Measurements from ENCODE around the gene CNTNAP2. TPM values are rescaled to one million over a fixed set of nuclear protein-coding genes. Genes with fewer than 3 reads are reported as not detected.
A peak's percentile ranks its signal among the peaks of the same experiment; 100 is the strongest.

CNTNAP2 gene
- total and polyA plus RNA-seq, 4 donors = 41.3 to 127 (median 67.8) TPM

DNA sequence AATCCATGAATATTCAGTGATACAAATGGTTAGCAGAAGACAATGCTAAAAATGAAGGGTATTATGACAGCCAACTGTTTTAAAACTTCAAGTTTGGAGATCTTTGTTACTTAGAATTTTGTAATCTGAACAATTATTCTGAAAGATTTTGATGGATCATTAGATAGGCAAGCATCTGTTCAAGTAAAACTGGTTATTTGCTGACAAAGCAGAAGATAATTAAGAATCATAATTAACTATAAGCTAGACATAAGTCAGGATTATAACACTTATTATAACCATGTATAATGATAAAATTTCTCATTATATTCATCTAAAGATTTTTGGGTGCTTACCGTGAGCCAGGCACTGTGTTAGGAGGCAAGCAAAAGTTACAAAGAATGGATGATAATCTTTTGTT lies 1145.1 kb downstream of the CNTNAP2 start:
- no peaks in the 10 kb centered on the region for H3K4me1 ChIP-seq (ENCODE audit: control insufficient read depth, insufficient read depth, low read length)
- no peak overlapping the region for H3K4me3 ChIP-seq (ENCODE audit: low read depth, low read length)
- H3K9me3 ChIP-seq (ENCODE audit: control insufficient read depth, insufficient read depth, low read length) = no peaks in the 10 kb centered on the region
- WGBS (ENCODE audit: insufficient coverage) = no CpG with 5 or more reads among the region's 1 CpG
- H3K36me3 ChIP-seq (ENCODE audit: control insufficient read depth, insufficient read depth, low read length) = no peaks in the 10 kb centered on the region
- no peaks in the 10 kb centered on the region for H3K27me3 ChIP-seq (ENCODE audit: control insufficient read depth, insufficient read depth, low read length)
- no peak for DNase-seq (ENCODE audit: low read depth in 4 of 6, low spot score in 6 of 6)
- H3K27ac ChIP-seq (ENCODE audit: low read depth, low read length) = no peak overlapping the region

DNA sequence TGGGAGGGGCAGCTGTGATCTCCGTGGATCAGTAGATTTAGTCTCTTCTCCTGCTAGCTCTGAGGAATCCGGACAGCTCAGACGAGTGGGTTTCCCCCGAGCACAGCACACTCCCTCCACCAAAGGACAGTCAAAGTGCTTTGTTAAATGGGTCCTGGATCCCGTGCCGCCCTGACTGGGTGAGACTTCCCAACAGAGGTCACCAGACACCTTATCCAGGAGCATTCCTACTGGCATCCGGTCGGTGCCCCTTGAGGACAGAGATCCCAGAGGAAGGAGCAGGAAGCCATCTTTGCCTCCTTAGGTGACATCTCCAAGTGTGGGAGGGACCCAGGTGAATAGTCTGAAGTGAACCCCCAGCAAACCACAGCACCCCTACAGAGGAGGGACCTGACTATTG lies 1148.9 kb downstream of the CNTNAP2 start:
- no peaks in the 10 kb centered on the region for H3K36me3 ChIP-seq (ENCODE audit: control insufficient read depth, insufficient read depth, low read length)
- 93% methylated on average over 8 of the region's 8 CpGs for WGBS (ENCODE audit: insufficient coverage)

DNA sequence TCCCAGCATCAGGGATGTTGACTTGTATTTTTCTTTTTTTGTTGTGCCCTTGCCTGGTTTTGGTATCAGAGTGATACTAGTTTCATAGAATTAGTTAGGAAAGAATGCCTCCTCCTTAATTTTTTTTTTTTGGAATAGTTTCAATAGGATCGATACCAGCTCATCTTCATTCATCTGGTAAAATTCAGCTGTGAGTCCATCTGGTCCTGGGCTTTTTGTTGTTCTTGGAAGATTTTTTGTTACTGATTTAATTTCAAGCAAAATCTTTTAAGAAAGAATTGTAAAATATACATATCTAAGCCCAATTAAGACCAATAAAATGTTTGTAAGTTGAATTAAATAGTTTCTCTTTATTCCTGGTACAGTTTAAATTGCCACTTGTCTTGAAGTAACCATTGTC lies 1159.5 kb downstream of the CNTNAP2 start:
- DNase-seq (ENCODE audit: low read depth in 4 of 6, low spot score in 6 of 6) = peak in 1 of 6 donors; percentile 63
- Histone ChIP-seq H3K9me3 (ENCODE audit: control insufficient read depth, insufficient read depth, low read length) (peaks cover 1% of the 10 kb centered on the region), H3K27me3 (ENCODE audit: control insufficient read depth, insufficient read depth, low read length) (no peaks in the 10 kb centered on the region), H3K27ac (ENCODE audit: low read depth, low read length) (no peak overlapping the region), H3K36me3 (ENCODE audit: control insufficient read depth, insufficient read depth, low read length) (no peaks in the 10 kb centered on the region), H3K4me3 (ENCODE audit: low read depth, low read length) (no peak overlapping the region), H3K4me1 (ENCODE audit: control insufficient read depth, insufficient read depth, low read length) (no peaks in the 10 kb centered on the region)
- WGBS (ENCODE audit: insufficient coverage) = no CpG with 5 or more reads among the region's 1 CpG

More for the DNA sequence above, 1148.9 kb downstream of the CNTNAP2 start:
- H3K9me3 ChIP-seq (ENCODE audit: control insufficient read depth, insufficient read depth, low read length) = no peaks in the 10 kb centered on the region
- no peaks in the 10 kb centered on the region for H3K4me1 ChIP-seq (ENCODE audit: control insufficient read depth, insufficient read depth, low read length)
- H3K27me3 ChIP-seq (ENCODE audit: control insufficient read depth, insufficient read depth, low read length) = no peaks in the 10 kb centered on the region
- no peak overlapping the region for H3K4me3 ChIP-seq (ENCODE audit: low read depth, low read length)
- no peak for DNase-seq (ENCODE audit: low read depth in 4 of 6, low spot score in 6 of 6)
- no peak overlapping the region for H3K27ac ChIP-seq (ENCODE audit: low read depth, low read length)

DNA sequence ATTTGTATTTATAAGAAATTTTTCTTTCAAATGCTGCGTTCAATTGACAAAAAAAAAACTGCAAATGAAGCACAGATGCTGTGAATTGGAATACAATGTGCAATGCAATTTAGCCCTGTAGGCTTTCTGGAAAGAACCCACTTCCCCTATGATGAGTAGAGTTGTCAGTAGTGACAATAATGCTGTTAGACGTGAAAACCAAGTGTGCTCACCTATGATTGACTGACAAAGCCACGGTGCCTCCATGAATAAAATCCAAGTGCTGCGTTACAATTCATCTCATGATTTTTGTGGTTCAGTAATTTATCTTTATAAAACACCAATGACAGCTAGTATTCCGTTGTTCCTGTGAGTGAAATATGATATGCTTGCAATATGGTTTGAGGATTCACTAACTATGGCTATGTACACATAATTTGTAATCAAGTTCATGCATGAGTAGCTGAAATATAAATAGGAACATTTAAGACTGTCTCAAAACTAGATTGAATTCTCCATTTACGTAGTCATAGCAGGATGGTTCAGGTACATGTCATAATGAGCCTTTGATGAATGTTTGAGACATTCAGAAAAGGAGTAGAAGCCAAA lies 1160.3 kb downstream of the CNTNAP2 start:
- WGBS (ENCODE audit: insufficient coverage) = no CpG with 5 or more reads among the region's 6 CpGs
- no peak overlapping the region for H3K4me3 ChIP-seq (ENCODE audit: low read depth, low read length)
- no peaks in the 10 kb centered on the region for H3K27me3 ChIP-seq (ENCODE audit: control insufficient read depth, insufficient read depth, low read length)
- no peaks in the 10 kb centered on the region for H3K36me3 ChIP-seq (ENCODE audit: control insufficient read depth, insufficient read depth, low read length)
- no peak overlapping the region for H3K27ac ChIP-seq (ENCODE audit: low read depth, low read length)
- H3K4me1 ChIP-seq (ENCODE audit: control insufficient read depth, insufficient read depth, low read length) = no peaks in the 10 kb centered on the region
- H3K9me3 ChIP-seq (ENCODE audit: control insufficient read depth, insufficient read depth, low read length) = peaks cover 1% of the 10 kb centered on the region
- peak in 2 of 6 donors; percentile 7 to 24 for DNase-seq (ENCODE audit: low read depth in 4 of 6, low spot score in 6 of 6)

DNA sequence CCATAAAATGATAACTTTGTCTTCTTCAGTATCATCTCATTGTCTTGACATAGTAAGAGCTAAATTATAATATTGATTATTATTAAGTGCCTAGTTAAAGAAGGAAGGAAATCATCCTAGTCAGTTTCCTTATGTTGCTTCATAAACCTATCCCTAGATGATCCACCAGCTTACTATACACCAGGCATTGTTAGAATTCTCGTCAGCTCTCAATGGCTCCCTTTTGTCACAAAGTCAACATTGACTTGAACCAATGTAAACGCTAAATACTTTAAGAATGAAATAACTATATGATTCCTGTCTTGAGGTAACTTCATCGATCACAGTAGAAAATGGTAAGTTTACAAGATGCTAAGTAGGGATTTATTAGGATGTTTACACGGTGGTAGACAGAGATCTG lies 1162.9 kb downstream of the CNTNAP2 start:
- WGBS (ENCODE audit: insufficient coverage) = 21% methylated on average over 2 of the region's 4 CpGs

DNA sequence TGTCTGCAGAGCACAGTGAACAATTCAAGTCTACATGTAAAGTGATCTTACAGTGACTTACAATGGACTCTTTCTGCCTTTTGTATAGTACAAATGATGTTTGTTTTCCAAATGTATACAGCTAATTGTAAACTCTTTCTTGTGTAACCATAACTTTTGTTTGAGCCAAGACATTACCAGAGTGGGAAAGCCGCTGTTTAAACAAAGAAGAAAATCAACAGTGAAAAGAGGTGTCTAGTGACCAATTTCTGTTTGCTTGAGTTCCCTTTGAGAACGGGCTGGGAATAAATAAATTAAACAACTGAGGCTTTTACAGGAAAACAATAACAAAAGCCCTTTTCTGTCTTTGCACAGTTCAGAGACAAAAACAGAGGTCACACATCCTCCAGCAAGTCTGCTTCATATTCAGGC lies 1163.4 kb downstream of the CNTNAP2 start:
- Histone ChIP-seq H3K4me3 (ENCODE audit: low read depth, low read length) (no peak overlapping the region), H3K4me1 (ENCODE audit: control insufficient read depth, insufficient read depth, low read length) (no peaks in the 10 kb centered on the region), H3K27me3 (ENCODE audit: control insufficient read depth, insufficient read depth, low read length) (no peaks in the 10 kb centered on the region), H3K27ac (ENCODE audit: low read depth, low read length) (no peak overlapping the region), H3K9me3 (ENCODE audit: control insufficient read depth, insufficient read depth, low read length) (peaks cover 1% of the 10 kb centered on the region), H3K36me3 (ENCODE audit: control insufficient read depth, insufficient read depth, low read length) (no peaks in the 10 kb centered on the region)
- WGBS (ENCODE audit: insufficient coverage) = no CpG with 5 or more reads among the region's 2 CpGs
- peak in 5 of 6 donors; percentile 15 to 86 (median 48) for DNase-seq (ENCODE audit: low read depth in 4 of 6, low spot score in 6 of 6)

More for the DNA sequence above, 1162.9 kb downstream of the CNTNAP2 start:
- no peak overlapping the region for H3K4me3 ChIP-seq (ENCODE audit: low read depth, low read length)
- peak in 1 of 6 donors; percentile 8 for DNase-seq (ENCODE audit: low read depth in 4 of 6, low spot score in 6 of 6)
- H3K9me3 ChIP-seq (ENCODE audit: control insufficient read depth, insufficient read depth, low read length) = peaks cover 1% of the 10 kb centered on the region
- H3K4me1 ChIP-seq (ENCODE audit: control insufficient read depth, insufficient read depth, low read length) = no peaks in the 10 kb centered on the region
- no peaks in the 10 kb centered on the region for H3K36me3 ChIP-seq (ENCODE audit: control insufficient read depth, insufficient read depth, low read length)
- H3K27ac ChIP-seq (ENCODE audit: low read depth, low read length) = no peak overlapping the region
- H3K27me3 ChIP-seq (ENCODE audit: control insufficient read depth, insufficient read depth, low read length) = no peaks in the 10 kb centered on the region

DNA sequence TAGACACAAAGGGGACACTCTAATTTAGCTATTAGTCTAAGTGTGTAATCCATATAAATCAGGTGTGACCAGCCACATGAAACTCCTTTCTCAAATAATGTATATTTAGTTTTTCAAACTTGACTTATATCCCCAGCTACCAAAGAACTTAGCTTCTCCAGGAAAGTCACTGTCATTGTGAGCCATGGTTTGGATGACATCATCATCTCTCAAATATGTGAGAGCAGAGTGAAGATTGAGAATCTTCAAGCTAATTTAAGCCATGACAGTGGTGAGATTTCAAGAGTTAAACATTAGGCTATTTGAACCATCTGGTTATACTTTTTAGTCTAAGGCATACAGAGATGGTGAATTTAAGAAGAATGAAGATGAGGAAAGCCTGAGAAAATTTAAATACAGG lies 1165.6 kb downstream of the CNTNAP2 start:
- no peak overlapping the region for H3K27ac ChIP-seq (ENCODE audit: low read depth, low read length)
- no peak overlapping the region for H3K4me3 ChIP-seq (ENCODE audit: low read depth, low read length)
- DNase-seq (ENCODE audit: low read depth in 4 of 6, low spot score in 6 of 6) = no peak
- no peaks in the 10 kb centered on the region for H3K36me3 ChIP-seq (ENCODE audit: control insufficient read depth, insufficient read depth, low read length)
- no peaks in the 10 kb centered on the region for H3K4me1 ChIP-seq (ENCODE audit: control insufficient read depth, insufficient read depth, low read length)
- no peaks in the 10 kb centered on the region for H3K27me3 ChIP-seq (ENCODE audit: control insufficient read depth, insufficient read depth, low read length)
- H3K9me3 ChIP-seq (ENCODE audit: control insufficient read depth, insufficient read depth, low read length) = no peaks in the 10 kb centered on the region

DNA sequence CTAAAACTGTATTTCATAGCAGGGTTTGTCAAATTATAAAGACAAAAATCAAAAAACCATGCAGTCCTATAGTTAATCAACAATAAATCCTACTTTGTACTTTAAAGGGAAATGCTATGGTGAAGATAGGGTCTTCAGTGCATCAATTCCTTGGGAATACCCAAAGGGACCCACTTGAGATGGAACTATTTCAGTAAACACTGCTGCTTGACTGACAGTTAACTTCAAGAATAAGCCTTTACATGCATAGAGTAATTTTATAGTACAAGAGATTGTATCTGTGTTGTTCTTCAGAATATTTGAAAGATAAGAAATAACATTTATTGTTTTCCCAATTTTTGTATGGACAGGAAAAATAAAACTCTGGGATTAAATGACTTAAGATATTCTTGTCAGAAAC lies 1179.6 kb downstream of the CNTNAP2 start:
- Histone ChIP-seq H3K36me3 (ENCODE audit: control insufficient read depth, insufficient read depth, low read length) (no peaks in the 10 kb centered on the region), H3K9me3 (ENCODE audit: control insufficient read depth, insufficient read depth, low read length) (no peaks in the 10 kb centered on the region), H3K4me3 (ENCODE audit: low read depth, low read length) (no peak overlapping the region), H3K4me1 (ENCODE audit: control insufficient read depth, insufficient read depth, low read length) (no peaks in the 10 kb centered on the region), H3K27me3 (ENCODE audit: control insufficient read depth, insufficient read depth, low read length) (no peaks in the 10 kb centered on the region), H3K27ac (ENCODE audit: low read depth, low read length) (no peak overlapping the region)
- no peak for DNase-seq (ENCODE audit: low read depth in 4 of 6, low spot score in 6 of 6)

DNA sequence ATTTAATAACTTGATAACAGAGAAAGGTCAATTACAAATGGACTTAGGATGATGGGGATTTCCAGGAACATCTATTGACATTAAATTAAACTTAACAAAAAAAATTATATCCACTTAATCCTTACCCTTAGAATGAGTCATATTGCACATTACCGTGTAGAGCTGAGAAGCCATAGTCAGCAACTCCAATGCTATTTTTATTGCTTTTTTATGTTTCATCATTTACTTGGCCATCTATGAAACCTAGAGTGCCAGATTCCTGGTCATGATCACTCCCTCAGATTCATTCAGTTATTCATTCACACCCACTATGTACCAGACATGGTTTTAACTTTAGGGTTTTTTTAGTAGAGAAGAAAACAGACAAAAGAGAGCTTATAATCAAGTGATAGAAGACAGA lies 1180.4 kb downstream of the CNTNAP2 start:
- WGBS (ENCODE audit: insufficient coverage) = 91% methylated on average over 1 of the region's 1 CpG

DNA sequence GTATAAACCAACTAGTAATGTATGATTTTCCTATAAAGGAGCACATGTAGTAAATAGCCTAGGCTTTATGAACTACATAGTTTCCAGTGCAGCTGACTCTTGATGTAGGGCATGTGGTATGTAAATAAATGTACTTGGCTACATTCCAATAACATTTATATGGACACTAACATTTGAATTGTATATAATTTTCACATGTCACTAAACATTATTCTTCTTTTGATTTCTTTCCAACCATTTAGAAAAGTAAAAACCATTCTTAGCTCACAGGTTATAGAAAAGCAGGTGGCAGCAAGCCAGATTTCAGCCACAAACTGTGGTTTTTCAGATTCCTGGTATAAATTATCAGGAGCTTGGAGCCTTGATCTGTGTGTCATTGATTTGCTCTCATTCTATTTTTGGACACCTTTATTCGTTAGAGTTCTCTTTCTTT lies 1182.0 kb downstream of the CNTNAP2 start:
- peak in 1 of 6 donors; percentile 13 for DNase-seq (ENCODE audit: low read depth in 4 of 6, low spot score in 6 of 6)
- no peaks in the 10 kb centered on the region for H3K36me3 ChIP-seq (ENCODE audit: control insufficient read depth, insufficient read depth, low read length)
- no peak overlapping the region for H3K27ac ChIP-seq (ENCODE audit: low read depth, low read length)
- H3K4me1 ChIP-seq (ENCODE audit: control insufficient read depth, insufficient read depth, low read length) = no peaks in the 10 kb centered on the region
- H3K4me3 ChIP-seq (ENCODE audit: low read depth, low read length) = no peak overlapping the region
- H3K9me3 ChIP-seq (ENCODE audit: control insufficient read depth, insufficient read depth, low read length) = no peaks in the 10 kb centered on the region
- WGBS (ENCODE audit: insufficient coverage) = no CpG with 5 or more reads among the region's 1 CpG
- H3K27me3 ChIP-seq (ENCODE audit: control insufficient read depth, insufficient read depth, low read length) = no peaks in the 10 kb centered on the region

More for the DNA sequence above, 1180.4 kb downstream of the CNTNAP2 start:
- no peak for DNase-seq (ENCODE audit: low read depth in 4 of 6, low spot score in 6 of 6)
- Histone ChIP-seq H3K4me3 (ENCODE audit: low read depth, low read length) (no peak overlapping the region), H3K27ac (ENCODE audit: low read depth, low read length) (no peak overlapping the region), H3K4me1 (ENCODE audit: control insufficient read depth, insufficient read depth, low read length) (no peaks in the 10 kb centered on the region), H3K27me3 (ENCODE audit: control insufficient read depth, insufficient read depth, low read length) (no peaks in the 10 kb centered on the region), H3K36me3 (ENCODE audit: control insufficient read depth, insufficient read depth, low read length) (no peaks in the 10 kb centered on the region), H3K9me3 (ENCODE audit: control insufficient read depth, insufficient read depth, low read length) (no peaks in the 10 kb centered on the region)
